Mesenchymal stem cell (in vitro differentiated cells and primary cell): ENCODE measurements around the gene FNIP2.

Experiments
- DNase-seq: peaks from one replicate; pipeline ENCODE4 v3.0.0-alpha.2; 2013
- H2AFZ ChIP-seq: one replicate; pipeline ENCODE4 v1.6.1; 2013; ENCODE audit warnings: low read depth, mild to moderate bottlenecking, control low read depth, inconsistent platforms, low read length, moderate library complexity
- H2AK5ac ChIP-seq: 2 replicates; pipeline ENCODE4 v1.6.1; 2013; ENCODE audit warnings: low read length, moderate library complexity, mild to moderate bottlenecking, inconsistent platforms; ENCODE audit not compliant: severe bottlenecking
- H2BK120ac ChIP-seq: one replicate; pipeline ENCODE4 v1.6.1; 2013; ENCODE audit warnings: low read depth, mild to moderate bottlenecking, inconsistent platforms, low read length, moderate library complexity
- H2BK12ac ChIP-seq, 2 experiments: one replicate each; pipeline ENCODE4 v1.6.1; 2013; ENCODE audit warnings: inconsistent platforms in 2 of 2, low read length in 2 of 2, mild to moderate bottlenecking in 2 of 2, moderate library complexity in 2 of 2, control low read depth in 1 of 2
- H2BK15ac ChIP-seq: one replicate; pipeline ENCODE4 v1.6.1; 2013; ENCODE audit warnings: mild to moderate bottlenecking, low read depth, inconsistent platforms; ENCODE audit not compliant: poor library complexity, severe bottlenecking
- H2BK5ac ChIP-seq: 2 replicates; pipeline ENCODE4 v1.6.1; 2013; ENCODE audit warnings: low read depth, mild to moderate bottlenecking, low read length, control low read depth, inconsistent platforms; ENCODE audit not compliant: poor library complexity, severe bottlenecking
- H3K14ac ChIP-seq, 2 experiments: one replicate each; pipeline ENCODE4 v1.6.1; 2013; ENCODE audit warnings: inconsistent platforms in 2 of 2, low read length in 2 of 2, control low read depth in 1 of 2, mild to moderate bottlenecking in 1 of 2, moderate library complexity in 1 of 2
- H3K18ac ChIP-seq, 2 experiments: one replicate each; pipeline ENCODE4 v1.6.1; 2013; ENCODE audit warnings: inconsistent platforms in 2 of 2, low read length in 2 of 2, control low read depth in 1 of 2, low read depth in 1 of 2, mild to moderate bottlenecking in 1 of 2
- H3K23ac ChIP-seq, 2 experiments: one replicate each; pipeline ENCODE4 v1.6.1; 2013; ENCODE audit warnings: inconsistent platforms in 2 of 2, low read length in 2 of 2, mild to moderate bottlenecking in 2 of 2, moderate library complexity in 2 of 2, control low read depth in 1 of 2
- H3K27ac ChIP-seq: 2 replicates; pipeline ENCODE4 v1.5.1; 2013; ENCODE audit warnings: mild to moderate bottlenecking, moderate library complexity, low read length, control low read depth, inconsistent platforms; ENCODE audit not compliant: poor library complexity, severe bottlenecking
- H3K27me3 ChIP-seq, 2 experiments: 2 replicates each; pipeline versions ENCODE4 v1.6.1 to v1.7.0; 2013; ENCODE audit warnings: low read length in 2 of 2, mild to moderate bottlenecking in 2 of 2, moderate library complexity in 2 of 2, control low read depth in 1 of 2, inconsistent platforms in 1 of 2; ENCODE audit not compliant: control insufficient read depth in 1 of 2, insufficient read depth in 1 of 2
- H3K36me3 ChIP-seq, 2 experiments: 2 replicates each; pipeline versions ENCODE4 v1.6.1 to v1.7.0; 2013; ENCODE audit warnings: low read length in 2 of 2, control low read depth in 1 of 2, inconsistent platforms in 1 of 2, low read depth in 1 of 2, mild to moderate bottlenecking in 1 of 2; ENCODE audit not compliant: insufficient read depth in 2 of 2, control insufficient read depth in 1 of 2
- H3K4ac ChIP-seq, 2 experiments: one replicate each; pipeline ENCODE4 v1.6.1; 2013; ENCODE audit warnings: inconsistent platforms in 2 of 2, low read length in 2 of 2, mild to moderate bottlenecking in 2 of 2, moderate library complexity in 2 of 2, control low read depth in 1 of 2, low read depth in 1 of 2
- H3K4me1 ChIP-seq: 2 replicates; pipeline ENCODE4 v1.6.1; 2013; ENCODE audit warnings: low read depth, low read length, control low read depth; ENCODE audit not compliant: control insufficient read depth, insufficient read depth
- H3K4me2 ChIP-seq: 2 replicates; pipeline ENCODE4 v1.6.1; 2013; ENCODE audit warnings: low read length, mild to moderate bottlenecking, inconsistent platforms; ENCODE audit not compliant: poor library complexity, severe bottlenecking
- H3K4me3 ChIP-seq, 2 experiments: 2 replicates each; pipeline versions ENCODE4 v1.5.1 to v1.7.0; 2013; ENCODE audit warnings: low read length in 2 of 2, mild to moderate bottlenecking in 2 of 2, control low read depth in 1 of 2, low read depth in 1 of 2; ENCODE audit not compliant: insufficient read depth in 1 of 2
- H3K79me1 ChIP-seq: replicated peaks from 2 replicates; pipeline ENCODE4 v1.6.1; 2013; ENCODE audit warnings: mild to moderate bottlenecking, control low read depth, low read length, inconsistent platforms; ENCODE audit not compliant: poor library complexity, severe bottlenecking
- H3K9ac ChIP-seq: 2 replicates; pipeline ENCODE4 v1.7.0; 2013; ENCODE audit warnings: mild to moderate bottlenecking, low read length, moderate library complexity
- H3K9me3 ChIP-seq: 2 replicates; pipeline ENCODE4 v1.7.0; 2013; ENCODE audit warnings: mild to moderate bottlenecking, low read length; ENCODE audit not compliant: control insufficient read depth
- H4K8ac ChIP-seq: one replicate; pipeline ENCODE4 v1.6.1; 2013; ENCODE audit warnings: inconsistent platforms, mild to moderate bottlenecking, low read length, moderate library complexity
- H4K91ac ChIP-seq: one replicate; pipeline ENCODE4 v1.6.1; 2013; ENCODE audit warnings: mild to moderate bottlenecking, low read length, inconsistent platforms
- WGBS: methylation state at CpG from one replicate; pipeline ENCODE4 v1.1.7; 2013; ENCODE audit warnings: mixed read lengths; 5-methylcytosine and 5-hydroxymethylcytosine counted together

The FNIP2 gene

GRCh38 chr4:158778712-158779111, 9.9 kb downstream of the FNIP2 start:
- H3K14ac ChIP-seq = no peak overlapping the region
- DNase-seq = no peak
- H3K4me1 ChIP-seq = peaks cover 4% of the 10 kb centered on the region
- H3K27me3 ChIP-seq = no peaks in the 10 kb centered on the region
- no peak overlapping the region for H3K4me2 ChIP-seq
- no peaks in the 10 kb centered on the region for H3K36me3 ChIP-seq
- no peak overlapping the region for H3K4ac ChIP-seq
- no peak overlapping the region for H3K9ac ChIP-seq
- H3K23ac ChIP-seq = no peak overlapping the region
- no peak overlapping the region for H2AFZ ChIP-seq
- no peak overlapping the region for H2BK120ac ChIP-seq
- no peak overlapping the region for H2AK5ac ChIP-seq
- no peak overlapping the region for H2BK12ac ChIP-seq
- H3K27ac ChIP-seq = no peak overlapping the region
- H3K9me3 ChIP-seq = no peaks in the 10 kb centered on the region
- 98% methylated on average over 4 of the region's 4 CpGs for WGBS
- H3K79me1 ChIP-seq = peaks cover 21% of the 10 kb centered on the region
- no peak overlapping the region for H2BK15ac ChIP-seq
- H3K4me3 ChIP-seq = no peak overlapping the region
- no peak overlapping the region for H4K91ac ChIP-seq
- H4K8ac ChIP-seq = no peak overlapping the region
- no peak overlapping the region for H3K18ac ChIP-seq
- no peak overlapping the region for H2BK5ac ChIP-seq

- no peak overlapping the region for H3K4me2 ChIP-seq
- H3K14ac ChIP-seq = no peak overlapping the region
Measured at GRCh38 chr4:158781963-158782362, 13.1 kb downstream of the FNIP2 start.

GRCh38 chr4:158782551-158783360, 13.9 kb downstream of the FNIP2 start:
- Histone ChIP-seq H3K27ac (peak overlapping the region; percentile 3), H3K9ac (peak overlapping the region; percentile 48), H2BK5ac (no peak overlapping the region), H3K79me1 (peaks cover 23% of the 10 kb centered on the region), H4K91ac (no peak overlapping the region), H3K36me3 (no peaks in the 10 kb centered on the region), H3K14ac (no peak overlapping the region), H3K4me2 (no peak overlapping the region), H2AFZ (no peak overlapping the region), H2BK15ac (no peak overlapping the region), H2BK12ac (peak overlapping the region in 1 of 2 experiments; percentile 56), H3K4me3 (peak overlapping the region in 1 of 2 experiments; percentile 34), H2BK120ac (no peak overlapping the region), H4K8ac (no peak overlapping the region), H3K23ac (no peak overlapping the region), H3K27me3 (no peaks in the 10 kb centered on the region), H3K4ac (peak overlapping the region; percentile 51 to 57), H3K9me3 (no peaks in the 10 kb centered on the region), H2AK5ac (peak overlapping the region; percentile 33), H3K4me1 (peaks cover 2% of the 10 kb centered on the region), H3K18ac (peak overlapping the region in 1 of 2 experiments; percentile 50)
- 43% methylated on average over 4 of the region's 4 CpGs for WGBS
- no peak for DNase-seq

More at GRCh38 chr4:158781963-158782362, 13.1 kb downstream of the FNIP2 start:
- Histone ChIP-seq H3K9ac (peak overlapping the region; percentile 48), H3K4me3 (no peak overlapping the region), H3K9me3 (no peaks in the 10 kb centered on the region), H4K91ac (no peak overlapping the region), H2BK12ac (no peak overlapping the region), H4K8ac (no peak overlapping the region), H2AFZ (no peak overlapping the region), H3K27ac (no peak overlapping the region), H2BK5ac (no peak overlapping the region), H3K18ac (no peak overlapping the region), H2BK120ac (no peak overlapping the region), H2BK15ac (no peak overlapping the region), H2AK5ac (no peak overlapping the region), H3K4me1 (peaks cover 4% of the 10 kb centered on the region), H3K23ac (no peak overlapping the region), H3K27me3 (no peaks in the 10 kb centered on the region), H3K79me1 (peaks cover 23% of the 10 kb centered on the region), H3K4ac (no peak overlapping the region), H3K36me3 (no peaks in the 10 kb centered on the region)
- DNase-seq = no peak
- WGBS = 50% methylated on average over 1 of the region's 1 CpG

- no peaks in the 10 kb centered on the region for H3K9me3 ChIP-seq
Measured at GRCh38 chr4:158783785-158784184, 15.0 kb downstream of the FNIP2 start.

More at GRCh38 chr4:158783785-158784184, 15.0 kb downstream of the FNIP2 start:
- no peak overlapping the region for H2BK5ac ChIP-seq
- no peak overlapping the region for H2BK15ac ChIP-seq
- peak overlapping the region in 1 of 2 experiments; percentile 75 for H3K4ac ChIP-seq
- WGBS = 33% methylated on average over 1 of the region's 2 CpGs
- DNase-seq = peak; percentile 62
- H3K9ac ChIP-seq = no peak overlapping the region
- no peak overlapping the region for H2AFZ ChIP-seq
- H3K79me1 ChIP-seq = peaks cover 26% of the 10 kb centered on the region
- H2AK5ac ChIP-seq = no peak overlapping the region
- no peak overlapping the region for H4K8ac ChIP-seq
- H3K36me3 ChIP-seq = no peaks in the 10 kb centered on the region
- peaks cover 2% of the 10 kb centered on the region for H3K4me1 ChIP-seq
- H3K23ac ChIP-seq = no peak overlapping the region
- peak overlapping the region in 1 of 2 experiments; percentile 78 for H2BK12ac ChIP-seq
- H4K91ac ChIP-seq = no peak overlapping the region
- no peaks in the 10 kb centered on the region for H3K27me3 ChIP-seq
- H3K27ac ChIP-seq = no peak overlapping the region
- no peak overlapping the region for H3K4me2 ChIP-seq
- no peak overlapping the region for H3K4me3 ChIP-seq
- H2BK120ac ChIP-seq = no peak overlapping the region
- peak overlapping the region in 1 of 2 experiments; percentile 93 for H3K18ac ChIP-seq
- peak overlapping the region in 1 of 2 experiments; percentile 84 for H3K14ac ChIP-seq
